NCI-H510A (cell line): ENCODE measurements around the gene PRPF31.
"Not testable (repeated sequence)": the region's sequence is repeated elsewhere in the genome, so short reads cannot be mapped to it uniquely, and the experiment has no call there.

Experiments used
- DNase-seq: peaks from one replicate; lab custom pipeline; 2025; lab: John Stamatoyannopoulos, UW

Gene PRPF31

GRCh38 chr19:54164369-54165068, 49.0 kb downstream of the PRPF31 start:
- no peak for DNase-seq

GRCh38 chr19:54165222-54165621, 49.7 kb downstream of the PRPF31 start:
- DNase-seq, result no peak

- peak; percentile 66 for DNase-seq
Measured at GRCh38 chr19:54168174-54168917, 52.8 kb downstream of the PRPF31 start.

GRCh38 chr19:54169149-54169740, 53.7 kb downstream of the PRPF31 start:
- DNase-seq, result no peak

- DNase-seq, result not testable (repeated sequence)
Measured at GRCh38 chr19:54171736-54172431, 56.3 kb downstream of the PRPF31 start.

GRCh38 chr19:54172471-54173358, 57.2 kb downstream of the PRPF31 start, which contains the start of gene TMC4:
TSS of gene TMC4 (minus strand) at chr19:54173160. CDS start at chr19:54173117, 43 bp downstream.
- DNase-seq, result peak; percentile 89

- DNase-seq, result no peak
Measured at GRCh38 chr19:54173359-54173699, 57.8 kb downstream of the PRPF31 start.

GRCh38 chr19:54173951-54174834, 58.6 kb downstream of the PRPF31 start:
- no peak for DNase-seq

GRCh38 chr19:54178581-54179261, 63.2 kb downstream of the PRPF31 start:
- DNase-seq, result peak; percentile 54

GRCh38 chr19:54179262-54179852, 63.8 kb downstream of the PRPF31 start:
- no peak for DNase-seq

- peak; percentile 90 for DNase-seq
Measured at GRCh38 chr19:54179921-54180461, 64.4 kb downstream of the PRPF31 start.

GRCh38 chr19:54180691-54181091, 65.1 kb downstream of the PRPF31 start:
- no peak for DNase-seq
